WERI-Rb-1 (cell line): ENCODE measurements around the gene PLIN4.

Experiments used
- DNase-seq: peaks from one replicate; pipeline ENCODE4 v3.0.0-alpha.2; 2020
- H3K27ac ChIP-seq: fragments of 250-450 bp; sonication (Bioruptor Pico); 2 replicates; pipeline ENCODE4 v1.5.1; 2020; ENCODE audit warnings: mild to moderate bottlenecking, moderate library complexity
- H3K27me3 ChIP-seq: fragments of 250-450 bp; sonication (Bioruptor Pico); 2 replicates; pipeline ENCODE4 v1.5.1; 2021; ENCODE audit warnings: mild to moderate bottlenecking, low read depth, moderate library complexity; ENCODE audit not compliant: insufficient read depth, severe bottlenecking
- H3K36me3 ChIP-seq: fragments of 250-450 bp; sonication (Bioruptor Pico); 2 replicates; pipeline ENCODE4 v1.5.1; 2020; ENCODE audit warnings: mild to moderate bottlenecking, moderate library complexity
- H3K4me3 ChIP-seq: 2 replicates; pipeline ENCODE4 v1.5.1; 2011; ENCODE audit warnings: low read depth, mild to moderate bottlenecking, control low read depth, low read length
- H3K9me3 ChIP-seq: fragments of 250-450 bp; sonication (Bioruptor Pico); 2 replicates; pipeline ENCODE4 v1.5.1; 2021; ENCODE audit warnings: mild to moderate bottlenecking, moderate library complexity; ENCODE audit not compliant: severe bottlenecking
- TF ChIP-seq, protein P1 (sequence below): IDR thresholded peaks from 2 replicates; pipeline ENCODE4 v1.5.1; 2011; ENCODE audit warnings: low read depth, mild to moderate bottlenecking, control low read depth, inconsistent platforms, low read length

Gene PLIN4

DNA sequence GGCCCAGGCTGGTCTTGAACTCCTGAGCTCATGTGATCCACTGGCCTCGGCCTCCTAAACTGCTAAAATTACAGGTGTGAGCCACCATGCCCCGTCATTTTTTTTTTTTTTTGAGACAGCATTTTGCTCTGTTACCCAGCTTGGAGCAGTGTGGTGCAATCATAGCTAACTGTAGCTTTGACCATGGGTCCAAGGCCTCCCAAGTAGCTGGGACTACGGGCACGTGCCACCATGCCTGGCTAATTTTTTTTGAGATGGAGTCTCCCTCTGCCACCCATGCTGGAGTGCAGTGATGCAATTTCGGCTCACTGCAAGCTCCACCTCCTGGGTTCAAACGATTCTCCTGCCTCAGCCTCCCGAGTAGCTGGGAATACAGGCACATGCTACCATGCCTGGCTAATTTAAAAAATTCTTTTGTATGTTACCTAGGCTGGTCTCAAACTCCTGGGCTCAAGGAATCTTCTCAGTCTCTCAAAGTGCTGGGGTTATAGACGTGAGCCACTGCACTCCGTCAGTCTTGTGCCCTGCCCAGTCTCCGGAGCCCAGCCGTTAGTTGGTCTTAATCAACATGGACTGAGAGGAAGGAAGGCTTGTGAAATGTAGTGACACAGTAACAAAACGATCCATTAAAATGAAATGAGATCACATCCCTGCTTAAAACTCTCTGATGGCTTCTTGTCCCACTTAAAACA, 23.0 kb upstream of the PLIN4 start:
- no peak overlapping the region for H3K4me3 ChIP-seq
- H3K36me3 ChIP-seq, result peaks cover 12% of the 10 kb centered on the region
- H3K9me3 ChIP-seq, result peaks cover 13% of the 10 kb centered on the region
- H3K27ac ChIP-seq, result no peak overlapping the region
- H3K27me3 ChIP-seq, result no peaks in the 10 kb centered on the region
- TF ChIP-seq, protein P1, sequence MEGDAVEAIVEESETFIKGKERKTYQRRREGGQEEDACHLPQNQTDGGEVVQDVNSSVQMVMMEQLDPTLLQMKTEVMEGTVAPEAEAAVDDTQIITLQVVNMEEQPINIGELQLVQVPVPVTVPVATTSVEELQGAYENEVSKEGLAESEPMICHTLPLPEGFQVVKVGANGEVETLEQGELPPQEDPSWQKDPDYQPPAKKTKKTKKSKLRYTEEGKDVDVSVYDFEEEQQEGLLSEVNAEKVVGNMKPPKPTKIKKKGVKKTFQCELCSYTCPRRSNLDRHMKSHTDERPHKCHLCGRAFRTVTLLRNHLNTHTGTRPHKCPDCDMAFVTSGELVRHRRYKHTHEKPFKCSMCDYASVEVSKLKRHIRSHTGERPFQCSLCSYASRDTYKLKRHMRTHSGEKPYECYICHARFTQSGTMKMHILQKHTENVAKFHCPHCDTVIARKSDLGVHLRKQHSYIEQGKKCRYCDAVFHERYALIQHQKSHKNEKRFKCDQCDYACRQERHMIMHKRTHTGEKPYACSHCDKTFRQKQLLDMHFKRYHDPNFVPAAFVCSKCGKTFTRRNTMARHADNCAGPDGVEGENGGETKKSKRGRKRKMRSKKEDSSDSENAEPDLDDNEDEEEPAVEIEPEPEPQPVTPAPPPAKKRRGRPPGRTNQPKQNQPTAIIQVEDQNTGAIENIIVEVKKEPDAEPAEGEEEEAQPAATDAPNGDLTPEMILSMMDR, result no peak
- DNase-seq, result no peak

DNA sequence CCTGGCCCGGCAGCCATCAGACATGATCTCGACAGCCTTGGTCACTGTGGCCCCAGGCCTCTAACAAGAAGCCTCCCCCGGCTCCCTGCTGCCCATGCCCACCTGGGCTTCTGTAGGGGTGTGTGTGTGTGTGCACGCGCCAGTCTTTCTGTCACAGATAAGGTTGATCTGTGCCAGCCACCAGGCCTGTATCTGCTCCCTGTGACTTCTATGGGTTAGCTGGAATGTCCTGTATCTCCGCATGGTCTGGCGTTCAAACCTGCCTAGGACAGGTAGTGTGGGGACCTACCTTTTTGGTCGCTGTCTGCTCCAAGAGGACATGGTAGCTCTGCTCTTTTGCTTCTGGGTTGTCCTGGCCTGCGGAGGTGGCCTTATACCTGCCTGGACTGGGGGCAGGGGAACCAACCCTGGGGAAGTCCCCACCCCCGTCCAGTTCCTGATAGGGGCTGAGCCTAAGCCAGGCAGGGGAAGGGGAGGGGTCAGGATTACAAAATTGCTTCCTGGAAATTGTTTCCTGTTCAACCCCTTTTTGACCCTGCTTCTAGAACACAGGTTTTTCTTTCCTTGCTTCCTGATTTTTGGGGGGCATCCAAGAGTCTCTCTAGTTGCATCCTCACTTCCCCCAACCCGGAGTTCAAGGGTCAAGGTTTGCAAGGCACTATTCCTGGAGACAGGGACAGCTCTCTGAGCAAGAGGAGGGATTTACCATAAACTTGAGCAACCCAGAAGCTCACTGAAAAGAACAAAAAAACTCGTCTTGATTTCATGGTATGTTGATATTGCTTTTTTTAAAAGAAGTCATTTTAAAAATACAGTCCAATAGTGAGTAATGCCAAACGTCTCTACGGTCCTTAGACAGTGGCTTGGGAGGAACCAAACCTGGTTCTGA, 21.7 kb upstream of the PLIN4 start, which contains the start of gene LRG1:
Gene LRG1 (minus strand): TSS at position 344 of the 889 bp plus-strand sequence. CDS start 23 bp downstream, at position 321.
- peaks cover 4% of the 10 kb centered on the region; the same call in 1 of the 2 replicates for H3K36me3 ChIP-seq
- TF ChIP-seq, protein P1, result no peak
- DNase-seq, result no peak

DNA sequence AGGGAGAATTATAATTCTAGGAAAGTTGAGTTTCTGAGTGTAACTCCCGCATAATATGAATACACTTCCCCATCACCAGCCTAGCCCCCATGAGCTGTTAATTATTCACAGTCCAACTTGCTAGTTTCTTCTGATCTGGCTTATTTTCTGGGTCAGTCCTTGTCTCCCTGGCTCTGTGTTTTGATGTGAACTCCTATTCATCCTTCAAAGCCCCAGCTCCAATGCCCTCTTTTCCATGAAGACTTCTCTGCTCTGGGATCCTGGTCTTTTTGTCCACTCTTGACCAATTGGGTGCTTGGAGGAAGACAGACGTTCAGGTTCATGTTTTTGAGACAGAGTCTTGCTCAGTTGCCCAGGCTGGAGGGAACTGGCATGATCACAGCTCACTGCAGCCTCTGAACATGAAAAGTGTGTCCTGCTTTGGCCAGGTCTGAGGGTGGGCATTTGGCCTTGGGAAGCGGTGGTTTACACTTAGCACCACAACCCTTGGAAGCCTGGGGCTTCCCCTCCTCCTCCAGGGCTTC, 20.9 kb upstream of the PLIN4 start:
- Histone ChIP-seq H3K36me3 (no peaks in the 10 kb centered on the region), H3K9me3 (peaks cover 13% of the 10 kb centered on the region), H3K27me3 (no peaks in the 10 kb centered on the region), H3K27ac (no peak overlapping the region), H3K4me3 (no peak overlapping the region)
- DNase-seq, result no peak
- TF ChIP-seq, protein P1, result no peak

More for the DNA sequence above, 21.7 kb upstream of the PLIN4 start, which contains the start of gene LRG1:
- Histone ChIP-seq H3K9me3 (peaks cover 13% of the 10 kb centered on the region), H3K27me3 (no peaks in the 10 kb centered on the region), H3K27ac (no peak within 1 kb of the TSS), H3K4me3 (no peak within 1 kb of the TSS)

DNA sequence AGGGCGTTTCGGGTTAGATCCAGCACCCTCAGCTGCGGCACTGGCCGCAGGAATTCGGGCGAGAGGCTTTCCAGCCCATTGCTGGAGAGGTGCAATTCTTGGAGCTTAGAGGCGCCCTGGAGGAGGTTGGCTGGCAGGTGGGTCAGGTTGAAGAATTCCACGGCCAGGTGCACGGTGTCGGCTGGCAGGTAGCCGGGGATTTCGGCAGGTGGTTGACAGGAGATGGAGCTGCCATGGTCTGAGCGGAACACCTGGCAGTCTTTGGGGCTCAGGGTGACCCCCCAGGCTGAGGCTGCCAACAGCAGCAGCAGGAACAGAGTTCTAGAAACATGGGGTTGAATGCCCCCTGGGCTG, 20.3 kb upstream of the PLIN4 start:
- TF ChIP-seq, protein P1, result no peak
- DNase-seq, result no peak
- no peak overlapping the region for H3K4me3 ChIP-seq
- no peak overlapping the region for H3K27ac ChIP-seq
- peaks cover 13% of the 10 kb centered on the region for H3K9me3 ChIP-seq
- H3K27me3 ChIP-seq, result no peaks in the 10 kb centered on the region
- no peaks in the 10 kb centered on the region for H3K36me3 ChIP-seq

DNA sequence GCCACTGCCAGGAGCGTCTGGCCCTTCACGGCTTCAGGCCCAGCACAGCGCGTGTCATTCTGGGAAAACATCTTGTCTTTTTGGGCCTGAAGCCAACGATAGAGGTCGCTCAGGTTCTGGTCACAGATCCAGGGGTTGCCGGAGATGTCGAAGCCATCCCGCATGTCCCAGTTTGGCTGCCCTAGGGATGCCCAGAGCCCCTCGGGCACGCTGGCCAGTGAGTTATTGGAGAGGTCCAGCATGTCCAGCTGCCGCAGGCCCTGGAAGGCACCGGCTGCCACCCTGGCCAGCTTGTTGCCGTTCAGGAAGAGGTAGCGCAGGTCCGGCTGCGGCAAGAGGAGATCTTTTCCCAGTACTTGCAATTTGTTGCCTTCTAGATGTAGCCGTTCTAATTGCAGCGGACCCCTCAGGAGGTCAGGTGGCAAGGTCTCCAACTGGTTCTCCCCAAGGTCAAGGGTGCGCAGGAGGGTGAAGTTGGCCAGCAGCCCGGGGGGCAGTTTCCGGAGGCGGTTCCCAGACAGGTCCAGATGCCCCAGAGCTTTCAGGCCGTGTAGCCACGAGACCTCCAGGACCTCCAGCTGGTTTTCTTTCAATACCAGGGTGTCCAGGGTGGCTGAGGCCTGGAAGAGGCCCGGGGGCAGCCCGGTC, 19.8 kb upstream of the PLIN4 start:
- no peaks in the 10 kb centered on the region for H3K27me3 ChIP-seq
- H3K4me3 ChIP-seq, result no peak overlapping the region
- TF ChIP-seq, protein P1, result no peak
- peaks cover 13% of the 10 kb centered on the region for H3K9me3 ChIP-seq
- DNase-seq, result no peak
- H3K36me3 ChIP-seq, result no peaks in the 10 kb centered on the region
- H3K27ac ChIP-seq, result no peak overlapping the region; the same call in 1 of the 2 replicates
